22Rv1 (cell line): ENCODE data around the gene PXT1.

Experiments
- ZFX ChIP-seq: fragments of 450-650 bp; IDR thresholded peaks from 2 replicates; pipeline ENCODE4 v1.6.1; 2017; ENCODE audit warnings: antibody characterized with exemption, borderline replicate concordance
- TF ChIP-seq, protein P1 (sequence below): fragments of 450-650 bp; IDR thresholded peaks from 2 replicates; pipeline ENCODE4 v1.5.1; 2017; ENCODE audit warnings: mild to moderate bottlenecking

DNA sequence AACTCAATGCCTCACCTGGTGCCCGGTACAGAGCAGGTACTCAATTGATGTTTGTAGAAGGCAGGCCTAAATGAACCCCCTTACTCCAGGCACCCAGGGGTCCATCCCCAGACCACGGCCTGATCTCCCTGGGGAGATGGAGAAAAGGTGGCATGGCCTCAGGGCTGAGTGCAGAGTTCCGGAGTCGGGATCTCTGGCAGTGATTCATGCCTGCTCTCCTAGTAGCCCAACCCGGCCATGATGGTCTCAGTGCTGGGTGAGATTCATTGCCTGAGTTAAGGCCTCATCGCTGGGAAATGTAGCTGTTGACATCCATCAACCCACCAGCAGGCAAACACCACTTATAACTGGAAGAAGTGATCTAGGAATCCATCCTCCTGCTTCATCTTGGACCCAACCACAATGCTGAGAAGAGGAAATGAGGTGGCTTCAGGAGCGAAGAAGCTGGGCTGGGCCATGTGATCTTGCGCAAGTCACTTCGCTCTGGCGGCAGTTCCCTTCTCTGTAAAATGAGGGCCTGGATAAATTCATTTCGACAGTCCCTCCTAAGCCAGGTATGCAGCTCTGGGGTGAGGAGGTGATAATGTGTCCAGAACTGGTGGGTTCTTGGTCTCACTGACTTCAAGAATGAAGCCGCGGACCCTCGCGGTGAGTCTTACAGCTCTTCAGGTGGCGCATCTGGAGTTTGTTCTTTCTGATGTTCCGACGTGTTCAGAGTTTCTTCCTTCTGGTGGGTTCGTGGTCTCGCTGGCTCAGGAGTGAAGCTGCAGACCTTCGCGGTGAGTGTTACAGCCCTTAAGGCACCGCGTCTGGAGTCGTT lies 79.9 kb downstream of the PXT1 start:
- TF ChIP-seq, protein P1, sequence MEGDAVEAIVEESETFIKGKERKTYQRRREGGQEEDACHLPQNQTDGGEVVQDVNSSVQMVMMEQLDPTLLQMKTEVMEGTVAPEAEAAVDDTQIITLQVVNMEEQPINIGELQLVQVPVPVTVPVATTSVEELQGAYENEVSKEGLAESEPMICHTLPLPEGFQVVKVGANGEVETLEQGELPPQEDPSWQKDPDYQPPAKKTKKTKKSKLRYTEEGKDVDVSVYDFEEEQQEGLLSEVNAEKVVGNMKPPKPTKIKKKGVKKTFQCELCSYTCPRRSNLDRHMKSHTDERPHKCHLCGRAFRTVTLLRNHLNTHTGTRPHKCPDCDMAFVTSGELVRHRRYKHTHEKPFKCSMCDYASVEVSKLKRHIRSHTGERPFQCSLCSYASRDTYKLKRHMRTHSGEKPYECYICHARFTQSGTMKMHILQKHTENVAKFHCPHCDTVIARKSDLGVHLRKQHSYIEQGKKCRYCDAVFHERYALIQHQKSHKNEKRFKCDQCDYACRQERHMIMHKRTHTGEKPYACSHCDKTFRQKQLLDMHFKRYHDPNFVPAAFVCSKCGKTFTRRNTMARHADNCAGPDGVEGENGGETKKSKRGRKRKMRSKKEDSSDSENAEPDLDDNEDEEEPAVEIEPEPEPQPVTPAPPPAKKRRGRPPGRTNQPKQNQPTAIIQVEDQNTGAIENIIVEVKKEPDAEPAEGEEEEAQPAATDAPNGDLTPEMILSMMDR: no peak
- TF ChIP-seq ZFX: no peak
